ENCODE results near the gene KRTAP10-3.

DNA sequence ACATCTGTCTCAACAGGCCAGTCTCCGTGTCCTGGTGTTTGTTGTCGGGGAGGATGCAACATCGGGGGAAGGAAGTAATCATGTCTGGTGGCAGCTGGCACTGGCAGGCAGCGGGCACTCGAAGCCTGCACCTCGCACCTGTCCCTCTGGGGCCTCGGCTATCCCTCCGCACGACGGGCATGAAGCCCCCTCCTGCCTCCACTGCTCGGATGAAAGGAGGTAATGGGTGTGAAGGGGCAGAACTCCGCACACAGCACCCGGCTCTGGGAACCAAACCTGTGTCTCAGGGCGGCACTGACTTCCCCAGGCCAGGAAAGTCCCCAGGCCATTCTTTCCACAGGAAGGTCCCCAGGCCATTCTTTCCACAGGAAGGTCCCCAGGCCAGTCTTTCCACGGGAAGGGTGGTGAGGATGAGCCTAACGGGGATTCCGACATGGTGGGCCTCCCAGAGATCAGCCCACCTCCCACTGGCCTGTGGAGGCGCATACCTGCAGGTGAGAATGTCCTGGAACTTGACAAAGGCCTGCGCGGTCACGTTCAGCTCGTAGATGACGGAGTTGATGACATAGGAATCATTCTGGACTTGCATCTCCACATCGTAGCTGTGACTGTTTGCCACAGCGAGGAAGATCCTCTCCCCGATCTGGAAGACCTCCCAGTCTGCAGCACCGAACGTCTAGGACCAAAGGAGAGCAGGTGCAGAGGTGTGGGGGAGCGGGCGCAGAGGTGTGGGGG, 49.7 kb downstream of the KRTAP10-3 start:
- no peak for TF ChIP-seq CHD2 (IDR thresholded peaks at IDR 0.05; ENCODE audit: low read length, partially characterized antibody)
- TF ChIP-seq CEBPB (IDR thresholded peaks at IDR 0.05), result no peak
- no peak for TF ChIP-seq HEYL (CRISPR knock-in tag; IDR thresholded peaks at IDR 0.05)
- TF ChIP-seq, protein P1, sequence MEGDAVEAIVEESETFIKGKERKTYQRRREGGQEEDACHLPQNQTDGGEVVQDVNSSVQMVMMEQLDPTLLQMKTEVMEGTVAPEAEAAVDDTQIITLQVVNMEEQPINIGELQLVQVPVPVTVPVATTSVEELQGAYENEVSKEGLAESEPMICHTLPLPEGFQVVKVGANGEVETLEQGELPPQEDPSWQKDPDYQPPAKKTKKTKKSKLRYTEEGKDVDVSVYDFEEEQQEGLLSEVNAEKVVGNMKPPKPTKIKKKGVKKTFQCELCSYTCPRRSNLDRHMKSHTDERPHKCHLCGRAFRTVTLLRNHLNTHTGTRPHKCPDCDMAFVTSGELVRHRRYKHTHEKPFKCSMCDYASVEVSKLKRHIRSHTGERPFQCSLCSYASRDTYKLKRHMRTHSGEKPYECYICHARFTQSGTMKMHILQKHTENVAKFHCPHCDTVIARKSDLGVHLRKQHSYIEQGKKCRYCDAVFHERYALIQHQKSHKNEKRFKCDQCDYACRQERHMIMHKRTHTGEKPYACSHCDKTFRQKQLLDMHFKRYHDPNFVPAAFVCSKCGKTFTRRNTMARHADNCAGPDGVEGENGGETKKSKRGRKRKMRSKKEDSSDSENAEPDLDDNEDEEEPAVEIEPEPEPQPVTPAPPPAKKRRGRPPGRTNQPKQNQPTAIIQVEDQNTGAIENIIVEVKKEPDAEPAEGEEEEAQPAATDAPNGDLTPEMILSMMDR (IDR thresholded peaks at IDR 0.05), result no peak
- no peak for TF ChIP-seq POLR2AphosphoS2 (conservative IDR thresholded peaks at IDR 0.05; ENCODE audit: low read length)
- TF ChIP-seq KDM1A (IDR thresholded peaks at IDR 0.05; ENCODE audit: low read depth), result no peak
- no peak for TF ChIP-seq POLR2A (IDR thresholded peaks at IDR 0.05; ENCODE audit: low read length)

Data from A549 (cell line).